ENCODE data around the gene FLT3LG. TPM values are rescaled to one million over a fixed set of nuclear protein-coding genes. Genes with fewer than 3 reads are reported as not detected.
A peak's percentile ranks its signal among the peaks of the same experiment; 100 is the strongest.

The FLT3LG gene
- 10 to 100 TPM in 1 of 10 donors, 1 to 10 TPM in 9; 1.6 to 14.8 (median 3.1) TPM for total RNA-seq
- polyA plus RNA-seq: 10 to 100 TPM in 1 of 2 donors, 1 to 10 TPM in 1; 4.2 to 14.0 TPM
- long read RNA-seq, donor 1, partial matches to known transcripts: 2 of 2 reads
- long read RNA-seq, donor 1, other reads (novel, unspliced or antisense): 0 of 2 reads
- long read RNA-seq, donor 2, partial matches to known transcripts: 3 of 6 reads
- long read RNA-seq, donor 2, other reads (novel, unspliced or antisense): 3 of 6 reads
- long read RNA-seq, donor 3, partial matches to known transcripts: 1 of 2 reads
- long read RNA-seq, donor 3, other reads (novel, unspliced or antisense): 1 of 2 reads

DNA sequence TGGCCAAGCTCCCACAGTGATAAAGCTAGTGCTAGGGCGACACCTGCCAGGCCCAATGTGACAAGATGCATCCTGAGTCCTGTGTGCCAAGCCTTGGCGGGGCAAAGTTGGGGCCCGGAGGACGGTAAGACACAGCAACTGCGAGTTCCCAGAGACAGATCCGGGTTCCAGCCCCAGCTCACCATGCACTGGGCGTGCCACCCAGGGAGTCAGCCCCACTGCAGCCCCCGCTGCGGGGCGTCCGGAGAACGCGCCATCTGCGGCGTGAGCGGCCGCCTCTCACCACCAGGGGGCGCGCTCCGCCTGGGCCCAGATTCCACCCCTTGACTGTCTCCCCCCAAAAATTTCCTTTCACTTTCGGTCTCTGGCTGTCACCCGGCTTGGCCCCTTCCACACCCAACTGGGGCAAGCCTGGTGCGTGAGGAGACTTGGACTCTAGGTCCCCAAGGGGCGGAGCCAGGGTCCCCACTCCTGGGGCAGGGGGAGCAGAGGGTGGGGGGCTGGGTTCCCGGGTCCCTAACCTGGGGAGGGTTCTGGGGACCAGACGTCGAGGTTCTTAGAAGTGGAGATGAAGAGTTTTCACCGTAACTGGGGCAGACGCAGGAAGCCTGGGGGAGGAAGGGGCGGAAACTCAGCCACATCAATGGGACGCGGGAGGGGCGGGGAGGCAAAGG, at the start of gene FLT3LG:
Gene FLT3LG (plus strand): TSS at position 348 of the 674 bp plus-strand sequence. CDS start 425 bp downstream, outside the sequence.
- Histone ChIP-seq H3K4me1 (peaks cover 4 to 42% (median 26%) of the 10 kb centered on the region in 9 donors), H3K9me3 (no peaks in the 10 kb centered on the region), H3K4me3 (peak within 1 kb of the TSS; percentile 41 to 79 (median 68)), H3K27me3 (no peaks in the 10 kb centered on the region), H3K36me3 (peaks cover 0 to 19% (median 0%) of the 10 kb centered on the region in 9 donors), H3K27ac (peak within 1 kb of the TSS; percentile 66 to 93 (median 92))
- DNase-seq (peak; percentile 82 to 84), ATAC-seq (peak; percentile 68 to 82 (median 76))
- intact Hi-C loops (cut with DNase I): loop anchor here in 2 of 10 donors (1.0 to 2.0 kb wide), 2 partner anchors 69 to 72 kb away; no protein-coding TSS in a partner anchor
- peak; percentile 98 to 100 (median 98) for TF ChIP-seq CTCF (IDR thresholded peaks at IDR 0.05)
- 2 to 3% methylated on average over 33 of the region's 33 CpGs for WGBS, 2 donors

DNA sequence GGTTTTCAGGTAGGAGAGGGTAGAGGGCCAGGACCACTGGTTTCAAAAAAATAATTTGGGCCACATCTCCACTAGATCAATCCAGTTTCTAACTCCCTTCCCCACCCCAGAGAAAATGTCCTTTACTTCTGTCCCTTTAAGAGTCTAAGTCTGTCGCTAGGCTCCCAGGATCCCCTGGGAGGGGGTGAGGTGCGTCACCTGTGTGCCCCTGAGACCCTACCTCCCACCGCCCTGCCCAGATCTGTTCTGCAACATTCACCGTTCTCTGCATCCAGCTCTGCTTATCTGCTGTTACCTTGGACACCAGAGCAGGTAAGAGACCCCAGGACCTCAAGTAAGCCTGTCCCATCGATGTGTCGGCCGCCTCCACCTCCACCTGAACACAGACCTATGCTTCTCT, 48.8 kb upstream of the FLT3LG start, which contains the start of gene GFY:
Gene GFY (plus strand): TSS at position 211 of the 400 bp plus-strand sequence. CDS start 1,043 bp downstream, outside the sequence.
- intact Hi-C loops (cut with DNase I): no loop called here
- H3K4me3 ChIP-seq: no peak within 1 kb of the TSS
- no peaks in the 10 kb centered on the region for H3K36me3 ChIP-seq
- no peak for DNase-seq
- no peak for ATAC-seq
- WGBS, 2 donors: 54 to 58% methylated on average over 7 of the region's 7 CpGs
- H3K4me1 ChIP-seq: peaks cover 7 to 49% (median 38%) of the 10 kb centered on the region in 9 donors
- no peak within 1 kb of the TSS for H3K27ac ChIP-seq
- H3K9me3 ChIP-seq: no peaks in the 10 kb centered on the region
- peaks cover 15 to 100% (median 98%) of the 10 kb centered on the region in 7 donors for H3K27me3 ChIP-seq
- TF ChIP-seq CTCF (IDR thresholded peaks at IDR 0.05): no peak

DNA sequence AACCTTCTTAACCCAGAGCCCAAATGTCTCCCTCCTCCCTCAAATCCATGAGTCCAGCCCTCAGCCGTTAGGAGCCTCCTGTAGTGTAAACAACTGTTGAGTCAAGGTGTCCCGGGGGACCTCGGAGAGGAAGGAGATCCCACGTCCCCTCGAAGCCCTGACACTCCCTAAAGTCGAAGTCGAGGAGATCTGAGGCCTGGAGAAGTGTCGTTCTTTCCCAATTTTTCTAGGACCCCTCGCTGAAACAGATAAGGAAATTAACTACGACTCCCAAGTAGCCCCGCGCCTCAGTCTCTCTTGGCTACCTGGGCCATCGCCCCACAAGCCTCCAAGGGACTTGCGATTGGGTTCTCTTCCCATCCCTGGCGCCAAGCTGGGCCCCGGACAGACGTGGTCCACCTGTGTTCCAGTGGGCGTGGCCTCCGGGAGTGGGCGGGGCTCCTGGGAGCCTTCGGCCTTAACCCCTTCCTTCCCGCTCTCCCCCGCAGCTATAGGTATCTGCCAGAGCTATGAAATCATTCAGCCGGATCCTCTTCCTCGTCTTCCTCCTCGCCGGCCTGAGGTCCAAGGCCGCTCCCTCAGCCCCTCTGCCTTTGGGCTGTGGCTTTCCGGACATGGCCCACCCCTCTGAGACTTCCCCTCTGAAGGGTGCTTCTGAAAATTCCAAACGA, 48.0 kb upstream of the FLT3LG start:
- H3K27ac ChIP-seq: no peak overlapping the region
- H3K36me3 ChIP-seq: no peaks in the 10 kb centered on the region
- 3 to 4% methylated on average over 30 of the region's 30 CpGs for WGBS, 2 donors
- H3K4me3 ChIP-seq: no peak overlapping the region
- DNase-seq: no peak
- H3K9me3 ChIP-seq: no peaks in the 10 kb centered on the region
- TF ChIP-seq CTCF (IDR thresholded peaks at IDR 0.05): no peak
- H3K27me3 ChIP-seq: peaks cover 12 to 100% (median 98%) of the 10 kb centered on the region in 7 donors
- intact Hi-C loops (cut with DNase I): no loop called here
- ATAC-seq: no peak
- peaks cover 7 to 42% (median 36%) of the 10 kb centered on the region in 9 donors for H3K4me1 ChIP-seq

GRCh38 chr19:49427339-49427738, 46.7 kb upstream of the FLT3LG start:
- H3K4me3 ChIP-seq: no peak overlapping the region
- intact Hi-C loops (cut with DNase I): no loop called here
- TF ChIP-seq CTCF (IDR thresholded peaks at IDR 0.05): no peak
- DNase-seq (no peak), ATAC-seq (no peak)
- WGBS, 2 donors: 57 to 59% methylated on average over 12 of the region's 12 CpGs
- peaks cover 7 to 31% (median 26%) of the 10 kb centered on the region in 9 donors for H3K4me1 ChIP-seq
- H3K27me3 ChIP-seq: peaks cover 12 to 100% (median 98%) of the 10 kb centered on the region in 7 donors
- H3K36me3 ChIP-seq: no peaks in the 10 kb centered on the region
- no peaks in the 10 kb centered on the region for H3K9me3 ChIP-seq
- no peak overlapping the region for H3K27ac ChIP-seq
